C4-2B (cell line): ENCODE measurements around the gene LCK.

Source experiments
- CTCF ChIP-seq: fragments of 450-650 bp; conservative IDR thresholded peaks from 2 replicates; pipeline ENCODE4 v1.5.1; 2017; ENCODE audit warnings: mild to moderate bottlenecking
- ZFX ChIP-seq: fragments of 450-650 bp; IDR thresholded peaks from 2 replicates; pipeline ENCODE4 v1.6.1; 2017

- TF ChIP-seq CTCF (no peak), ZFX (no peak)
Observed at GRCh38 chr1:32256473-32257226, 5.6 kb downstream of the LCK start.
